Measurements from ENCODE around the gene TMX1.

Gene TMX1

GRCh38 chr14:51244591-51244990 is 4.5 kb downstream of the TMX1 start:
- no peak for DNase-seq

DNA sequence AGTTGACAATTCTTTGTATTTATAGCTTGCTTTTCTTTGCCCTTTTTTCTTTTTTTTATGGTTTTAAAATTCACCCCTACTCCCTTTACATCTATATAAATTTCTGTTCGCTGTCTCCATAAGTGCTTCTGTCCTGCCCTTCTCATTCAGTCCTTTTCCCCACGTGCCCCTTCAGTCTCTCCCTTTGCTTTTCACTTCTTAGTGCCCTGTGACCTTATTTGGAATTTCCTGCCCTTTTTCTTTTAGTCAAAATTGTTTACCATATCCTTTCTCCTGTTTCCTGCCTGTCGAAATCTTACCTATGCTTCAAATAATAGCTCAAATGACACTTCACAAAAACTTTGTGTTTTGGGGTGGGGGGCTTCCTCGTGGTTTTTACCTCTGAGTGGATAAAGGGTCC is 6.0 kb downstream of the TMX1 start:
- no peak for DNase-seq

DNA sequence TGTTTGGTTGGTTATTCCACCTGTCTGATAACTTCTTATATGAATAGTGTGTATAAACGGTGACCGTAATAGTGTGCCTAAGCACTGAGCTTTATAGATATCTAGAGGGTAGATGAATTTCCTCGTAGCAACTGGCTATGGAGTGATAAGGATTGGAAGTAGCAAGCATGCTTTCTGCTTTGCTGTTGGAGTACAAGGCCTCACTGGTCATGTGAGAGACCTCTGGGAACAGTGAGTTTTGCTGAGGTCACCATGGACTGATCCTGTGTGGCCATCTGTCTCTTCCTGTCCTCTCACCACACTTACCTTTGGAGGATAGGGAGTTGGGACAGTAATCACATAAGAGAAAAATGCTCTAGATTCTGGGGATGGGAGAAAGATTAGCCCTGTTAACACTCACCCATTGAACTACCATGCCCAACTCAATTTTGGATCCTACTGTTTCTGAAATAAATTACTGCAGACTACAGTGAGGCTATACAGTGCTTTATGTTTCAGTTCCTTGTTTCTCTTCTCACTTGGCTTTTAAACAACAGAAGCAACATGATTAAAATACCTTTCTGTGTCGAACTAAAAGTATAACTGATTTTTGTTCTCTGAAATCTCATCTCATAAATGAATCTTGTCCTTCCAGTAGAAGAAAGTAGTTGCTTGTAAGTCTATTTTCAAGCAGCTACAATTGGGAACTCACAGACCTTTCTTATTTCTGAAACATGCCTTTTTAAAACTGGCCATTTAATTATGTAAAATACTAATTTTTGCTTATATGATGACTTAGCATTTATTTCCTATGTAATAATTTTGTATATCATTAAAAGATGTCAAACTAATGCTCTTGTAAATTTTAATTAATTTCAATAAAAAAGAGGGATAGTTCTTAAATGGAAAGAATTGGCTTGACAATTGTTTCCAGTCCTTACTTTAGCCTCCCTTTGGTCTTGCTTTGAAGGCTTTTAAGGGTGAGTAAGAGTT is 8.3 kb downstream of the TMX1 start:
- no peak for DNase-seq

GRCh38 chr14:51251486-51251885 is 11.4 kb downstream of the TMX1 start:
- DNase-seq, result no peak

DNA sequence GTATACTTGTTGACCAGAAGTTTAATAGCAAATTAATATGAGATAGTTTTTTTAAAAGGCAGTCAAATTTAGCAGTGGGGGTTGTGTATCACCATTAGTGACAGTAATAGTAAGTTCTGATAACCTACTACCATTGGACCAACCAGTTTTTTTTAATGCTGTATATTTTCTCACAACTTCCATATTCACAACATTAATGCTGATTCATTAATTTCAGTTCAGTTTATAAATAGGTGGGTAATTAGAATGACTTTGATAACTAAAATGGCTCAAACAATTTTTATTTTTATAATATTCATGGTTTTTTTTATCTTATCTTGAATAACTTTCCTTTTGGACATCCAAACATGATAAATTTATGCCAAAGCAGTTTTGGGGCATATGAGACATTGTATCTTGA is 13.8 kb downstream of the TMX1 start:
- no peak for DNase-seq

DNA sequence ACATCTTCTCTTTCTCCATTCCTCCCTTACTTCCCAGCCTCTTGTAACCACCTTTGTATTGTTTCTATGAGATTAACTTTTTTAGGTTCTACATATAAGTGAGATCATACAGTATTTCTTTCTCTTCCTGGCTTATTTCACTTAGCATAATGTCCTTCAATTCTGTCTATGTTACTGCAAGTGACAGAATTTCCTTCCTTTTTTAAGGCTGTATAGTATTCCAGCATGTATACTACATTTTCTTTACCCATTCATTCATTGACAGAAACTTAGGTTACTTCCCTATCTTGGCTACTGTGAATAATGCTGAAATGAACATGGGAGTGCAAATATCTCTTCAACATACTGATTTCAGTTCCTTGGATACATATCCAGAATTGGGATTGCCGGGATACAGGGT is 18.2 kb downstream of the TMX1 start:
- no peak for DNase-seq

DNA sequence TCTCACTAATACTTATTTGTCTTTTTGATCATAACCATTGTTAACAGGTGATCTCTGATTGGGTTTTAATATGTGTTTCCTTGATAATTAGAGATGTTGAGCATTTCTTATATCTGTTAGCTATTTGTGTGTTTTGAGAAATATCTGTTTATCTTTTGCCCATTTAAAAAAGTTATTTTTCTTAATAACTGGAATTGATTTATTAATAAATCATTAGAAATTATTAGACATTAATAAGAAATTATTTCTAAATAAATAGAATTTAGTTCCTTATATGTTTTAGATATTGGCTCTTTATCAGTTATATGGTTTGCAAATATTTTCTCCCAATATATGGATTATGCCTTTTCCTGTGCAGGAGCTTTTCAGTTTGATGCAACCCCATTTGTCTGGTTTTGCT is 18.7 kb downstream of the TMX1 start:
- DNase-seq, result no peak

DNA sequence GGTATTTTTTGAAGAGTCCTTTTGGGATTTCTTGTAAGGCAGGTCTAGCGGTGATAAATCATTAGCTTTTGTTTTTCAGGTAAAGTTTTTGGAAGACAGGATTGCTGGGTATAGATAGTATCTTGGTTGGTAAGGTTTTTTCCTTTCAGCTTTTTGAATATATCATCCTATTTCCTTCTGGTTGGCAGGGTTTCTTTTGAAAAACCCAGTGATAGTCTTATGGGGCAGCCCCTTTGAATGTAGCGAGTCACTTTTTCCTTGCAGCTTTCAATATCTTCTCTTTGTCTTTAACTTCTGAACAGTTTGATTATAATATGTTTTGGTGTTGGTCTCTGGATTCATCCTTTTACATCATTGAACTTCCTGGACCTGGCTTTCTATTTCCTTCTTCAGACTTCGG is 20.2 kb downstream of the TMX1 start:
- no peak for DNase-seq

- no peak for DNase-seq
These were observed 21.1 kb downstream of the TMX1 start for GRCh38 chr14:51261151-51261550.

DNA sequence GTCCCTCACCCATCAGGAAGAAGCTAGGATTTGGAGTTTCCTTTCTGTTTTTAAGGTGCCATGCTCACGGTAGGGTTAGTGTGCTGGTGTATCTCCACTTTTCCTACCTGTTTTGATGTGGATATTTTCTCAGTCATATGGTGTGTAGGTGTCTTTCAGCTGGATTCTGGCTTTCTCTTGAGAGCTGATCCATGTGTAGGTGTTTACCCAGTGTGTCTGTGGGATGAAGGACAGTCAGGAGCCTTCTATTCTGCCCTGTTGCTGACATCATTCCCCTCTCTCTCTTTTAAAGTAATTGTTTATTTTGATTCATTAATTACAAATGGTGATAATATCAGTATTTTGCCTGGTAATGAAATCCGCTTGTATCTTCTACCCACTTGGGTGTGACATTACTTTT is 22.8 kb downstream of the TMX1 start:
- no peak for DNase-seq

DNA sequence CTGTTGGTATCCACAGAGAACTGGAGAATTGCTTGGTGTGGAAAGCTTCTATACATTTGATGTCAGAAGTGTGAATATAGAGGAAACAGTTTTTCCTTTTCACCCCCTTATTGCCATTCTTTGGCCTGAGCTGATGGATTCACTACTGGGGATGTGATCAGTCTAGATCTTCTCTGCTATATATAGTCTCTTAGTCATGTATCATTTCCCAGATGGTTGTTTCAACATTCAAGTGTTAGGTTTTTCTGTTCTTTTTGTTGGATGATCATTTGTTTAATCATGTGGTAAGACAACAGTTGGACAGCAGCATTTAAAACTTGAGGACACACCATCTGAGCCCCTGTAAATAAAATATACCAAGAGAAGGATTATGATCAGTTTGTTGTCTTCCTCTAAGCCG is 29.6 kb downstream of the TMX1 start:
- DNase-seq, result no peak

- no peak for DNase-seq
These were observed 36.6 kb downstream of the TMX1 start for GRCh38 chr14:51276605-51277004.

DNA sequence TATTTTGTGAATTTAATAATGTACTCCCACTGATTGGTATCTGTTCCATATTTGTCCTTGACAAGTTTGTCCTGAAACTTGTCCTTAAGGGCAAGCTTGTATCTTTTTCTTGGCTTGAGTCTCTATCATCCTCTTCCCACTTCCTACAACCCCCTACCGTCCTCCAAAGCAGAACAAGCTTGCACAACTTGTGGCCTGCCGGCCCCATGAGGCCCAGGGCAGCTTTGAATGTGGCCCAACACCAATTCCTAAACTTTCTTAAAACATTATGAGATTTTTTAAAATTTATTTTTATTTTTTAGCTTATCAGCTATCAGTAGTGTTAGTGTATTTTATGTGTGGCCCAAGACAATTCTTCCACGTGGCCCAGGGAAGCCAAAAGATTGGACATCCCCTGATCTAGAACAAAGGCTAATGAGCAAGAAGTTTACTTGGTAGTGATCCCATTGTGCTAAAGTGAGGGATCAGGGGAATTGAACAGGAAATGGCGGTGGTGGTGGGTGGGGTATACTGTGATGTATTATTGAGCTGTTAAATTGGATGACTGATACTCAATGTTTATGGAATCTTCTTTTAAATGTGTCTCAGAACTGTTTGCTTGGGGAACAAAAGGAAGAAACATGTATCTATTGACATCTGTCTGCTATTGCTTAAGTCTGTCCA is 37.8 kb downstream of the TMX1 start:
- no peak for DNase-seq

- no peak for DNase-seq
These were observed 42.5 kb downstream of the TMX1 start for GRCh38 chr14:51282517-51282916.

DNA sequence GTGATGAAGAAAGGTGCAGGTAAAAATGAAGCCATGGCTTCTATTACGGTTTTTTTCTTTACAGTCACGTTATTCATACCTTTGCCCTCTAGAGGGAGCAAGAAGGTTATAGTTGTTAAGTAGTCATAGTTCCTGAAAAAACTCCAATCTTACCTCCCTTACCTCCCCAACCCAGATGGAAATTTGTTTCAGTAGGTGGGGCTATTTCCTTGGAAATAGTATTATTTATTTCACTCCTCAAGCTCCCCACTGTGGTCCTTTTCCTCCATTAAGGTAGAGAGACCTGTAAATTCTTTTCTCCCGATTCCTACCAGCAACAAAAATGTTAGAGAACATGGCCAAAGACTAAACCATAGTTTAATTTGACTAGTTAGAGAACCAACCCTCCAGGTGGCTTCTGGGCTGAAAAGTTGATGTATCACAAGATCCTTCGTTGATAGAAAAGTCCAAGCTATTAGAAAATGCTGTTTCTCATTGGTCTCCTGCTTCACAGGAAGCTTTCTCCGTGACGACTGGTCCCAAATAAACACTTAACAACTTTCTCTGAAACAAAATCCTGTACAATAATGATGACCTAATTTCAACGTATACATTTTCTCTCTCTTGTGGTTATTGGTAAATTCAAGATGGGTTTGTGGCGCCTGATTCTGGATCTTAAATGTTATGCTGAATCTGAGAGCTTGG is 43.5 kb downstream of the TMX1 start:
- peak; percentile 40 for DNase-seq

GRCh38 chr14:51284241-51284640 is 44.2 kb downstream of the TMX1 start:
- no peak for DNase-seq

DNA sequence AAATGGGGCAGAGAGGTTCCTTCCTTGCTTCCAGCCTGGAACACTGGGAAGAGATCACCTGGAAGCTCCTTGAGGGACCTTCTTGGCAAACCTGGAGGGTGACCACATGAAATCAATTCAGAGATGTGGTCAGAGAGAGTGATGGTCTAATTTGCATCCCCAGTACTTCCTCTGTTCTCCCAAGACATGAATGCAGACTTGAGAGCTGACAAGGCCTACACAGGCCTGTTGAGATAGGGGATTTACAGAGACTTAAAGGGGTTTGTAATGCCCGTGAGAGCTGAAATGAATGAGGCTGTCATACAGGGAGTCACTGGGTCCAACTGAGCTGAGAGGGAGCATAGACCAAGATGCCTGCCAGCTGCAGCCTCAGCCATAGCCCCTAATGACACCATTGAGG is 45.1 kb downstream of the TMX1 start:
- no peak for DNase-seq

DNA sequence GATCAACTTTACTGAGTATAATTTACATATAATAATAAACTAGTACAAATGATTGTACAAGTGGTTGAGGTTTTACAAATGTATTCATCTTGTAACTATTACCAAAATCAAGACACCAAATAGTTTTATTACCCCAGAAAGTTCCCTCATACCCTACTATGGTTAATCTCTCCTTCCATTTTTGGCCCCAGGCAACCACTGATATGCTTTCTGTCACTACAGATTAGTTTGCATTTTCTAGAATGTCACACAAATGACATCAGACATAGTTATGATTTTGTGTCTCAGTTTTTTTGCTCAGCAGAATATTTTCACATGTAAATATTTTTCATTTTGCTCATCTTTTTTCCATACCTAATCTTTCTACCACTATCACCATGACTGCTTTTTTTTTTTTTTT is 49.1 kb downstream of the TMX1 start:
- DNase-seq, result no peak

GRCh38 chr14:51290132-51290531 is 50.1 kb downstream of the TMX1 start:
- DNase-seq, result no peak

DNA sequence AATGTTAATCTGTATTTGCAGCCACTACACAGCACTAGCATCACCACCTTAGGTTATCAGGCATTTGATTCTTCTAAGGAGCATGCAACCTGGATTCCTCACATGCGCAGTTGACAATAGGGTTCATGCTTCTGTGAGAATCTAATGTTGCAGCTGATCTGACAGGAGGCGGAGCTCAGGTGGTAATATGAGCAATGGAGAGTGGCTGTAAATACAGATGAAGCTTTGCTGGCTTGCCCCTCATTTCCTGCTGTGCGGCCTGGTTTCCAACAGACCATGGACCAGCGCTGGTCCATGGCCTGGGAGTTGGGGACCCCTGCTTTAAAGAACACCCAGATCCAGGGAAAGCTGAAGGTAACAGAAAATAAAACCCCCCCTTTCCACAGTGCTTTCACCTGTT is 51.0 kb downstream of the TMX1 start:
- no peak for DNase-seq

DNA sequence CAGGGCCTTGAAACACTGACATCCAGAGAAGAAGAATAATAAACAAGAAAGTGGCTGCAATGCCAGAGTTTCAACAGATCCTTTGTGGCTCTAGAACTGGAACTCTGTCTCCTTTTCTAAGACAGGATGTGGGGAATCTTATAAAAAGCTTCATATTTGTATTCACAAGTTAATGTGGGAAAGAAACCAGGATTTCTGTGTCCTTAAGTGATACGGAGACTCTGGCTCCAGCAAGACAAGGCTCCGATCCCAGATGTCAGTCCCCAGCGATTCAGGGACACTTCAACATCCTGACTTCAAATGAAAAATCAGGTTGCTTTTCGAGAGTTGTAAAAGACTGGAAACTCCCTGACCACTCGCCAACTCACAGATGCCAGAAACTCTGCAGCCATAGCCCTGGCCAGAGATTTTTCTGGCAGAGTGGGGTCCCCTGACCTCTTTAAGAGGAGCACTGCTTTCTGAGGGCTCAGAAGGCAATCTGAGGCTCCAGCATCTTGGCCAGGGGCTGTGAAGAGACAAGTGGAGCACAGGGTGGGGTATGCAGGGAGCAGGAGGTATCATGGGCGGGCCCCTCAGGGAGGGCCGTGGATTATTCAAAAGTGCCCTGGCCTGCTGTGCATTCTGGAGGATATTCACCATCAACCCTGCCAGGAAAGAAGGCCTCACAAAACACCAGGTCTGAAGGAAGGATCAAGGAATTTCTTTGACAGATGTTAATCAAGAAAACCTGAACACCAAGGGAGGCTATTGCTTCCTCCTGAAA is 53.3 kb downstream of the TMX1 start:
- no peak for DNase-seq

GRCh38 chr14:51293912-51294389 is 53.9 kb downstream of the TMX1 start:
- no peak for DNase-seq

DNA sequence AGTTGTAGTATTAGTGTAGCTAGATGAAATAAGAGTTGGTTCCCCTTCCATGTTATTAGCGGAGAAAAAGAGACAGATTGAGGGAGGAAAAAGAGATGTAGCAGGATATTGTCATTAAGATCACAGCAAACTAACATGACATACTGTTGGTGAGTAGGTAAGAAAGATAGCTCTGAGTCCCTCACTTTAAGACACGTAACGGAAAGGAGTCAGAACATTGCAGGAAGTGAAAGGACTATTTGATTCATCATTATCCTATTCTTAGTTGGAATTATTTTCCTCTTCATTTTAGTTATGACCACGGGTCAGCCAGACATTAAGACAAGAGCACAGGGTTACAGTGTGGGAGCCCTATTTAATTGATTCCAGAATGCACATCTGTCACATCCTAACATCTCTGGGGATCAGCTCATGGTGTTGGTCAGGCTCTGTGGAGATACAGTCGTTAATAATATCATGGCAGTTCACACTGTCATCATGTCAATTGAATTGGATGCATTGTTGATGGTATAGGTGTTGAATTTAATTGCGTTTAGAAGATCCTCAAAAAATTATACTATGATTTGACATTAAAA is 55.0 kb downstream of the TMX1 start:
- no peak for DNase-seq

Data from KG1 (cell line).